CD4-positive, alpha-beta T cell treated with Interleukin-21 for 1 hour (primary cell): Measurements from ENCODE around the gene CTAG2.
"Not testable (repeated sequence)": the region's sequence is repeated elsewhere in the genome, so short reads cannot be mapped to it uniquely, and the experiment has no call there.

ENCODE experiments used
- DNase-seq: peaks from one replicate; pipeline ENCODE4 v3.0.0-alpha.2; 2020

CTAG2 gene

DNA sequence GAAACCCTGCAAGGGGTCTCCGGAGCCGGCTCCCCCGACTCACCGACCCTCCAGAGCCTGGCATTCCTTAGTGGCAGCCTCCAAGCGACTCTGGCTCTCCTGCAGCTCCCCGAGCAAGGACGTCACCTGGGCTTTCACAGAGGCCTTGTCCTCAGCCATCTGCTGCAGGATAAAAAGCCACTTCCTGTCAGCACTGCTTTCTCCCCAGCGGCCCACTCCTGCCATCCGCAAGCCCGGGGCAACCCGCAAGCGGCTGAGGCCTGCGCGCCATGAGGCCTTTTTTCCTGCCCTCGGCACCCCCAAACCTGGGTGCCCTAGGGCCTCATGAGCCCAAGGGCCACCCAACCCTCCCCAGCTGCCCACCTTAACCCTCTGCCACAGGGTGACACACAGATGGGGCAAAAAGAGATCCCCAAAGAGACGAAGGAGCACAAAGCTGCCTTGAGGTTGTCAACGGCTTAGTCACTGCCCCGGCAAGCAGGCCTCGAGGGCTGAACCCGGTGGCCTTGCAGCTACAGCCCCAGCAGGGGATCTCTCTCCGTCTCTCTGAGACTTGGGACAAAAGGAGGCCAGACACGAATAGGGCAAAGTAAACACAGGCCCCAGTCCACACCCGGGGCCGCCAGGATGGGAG is 7.5 kb downstream of the CTAG2 start:
- not testable (repeated sequence) for DNase-seq

DNA sequence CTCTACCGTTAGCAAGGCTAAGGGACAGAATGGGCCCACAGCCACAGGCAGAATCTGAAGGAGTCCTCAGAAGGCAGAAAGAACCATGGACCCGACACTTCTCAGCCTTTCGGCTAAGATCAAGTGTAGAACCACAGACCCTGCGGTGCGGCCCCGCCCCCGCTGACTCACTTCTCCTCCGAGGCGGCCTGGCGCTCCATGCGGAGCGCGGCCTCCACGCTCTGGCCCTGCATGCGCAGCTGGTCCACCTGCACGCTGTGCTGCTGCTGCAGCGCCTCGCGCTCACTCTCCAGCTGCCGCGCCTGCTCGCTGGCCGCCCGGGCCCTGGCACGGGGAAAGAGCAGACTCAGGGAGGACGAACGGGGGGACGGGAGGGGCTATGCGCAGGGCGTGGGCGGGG is 9.7 kb downstream of the CTAG2 start:
- DNase-seq: not testable (repeated sequence)

DNA sequence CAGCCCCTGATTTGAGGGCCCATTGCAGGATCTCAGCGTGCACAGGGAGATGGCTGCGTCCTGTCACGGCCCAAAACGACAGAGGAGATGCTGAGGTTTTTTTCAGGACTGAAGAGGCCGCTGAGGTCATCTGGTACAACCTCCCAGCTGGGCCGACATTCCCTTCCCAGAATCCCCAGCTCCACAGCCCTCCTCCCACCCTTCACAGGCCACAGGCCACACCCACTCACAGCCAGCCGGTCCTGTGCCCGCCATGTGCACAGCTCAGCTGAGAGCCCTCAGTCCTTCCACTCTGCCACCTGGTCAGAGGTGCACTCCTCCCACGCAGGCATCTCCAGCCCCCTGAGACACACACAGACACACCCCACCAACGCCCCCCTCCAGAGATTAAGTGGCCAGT is 11.6 kb downstream of the CTAG2 start:
- DNase-seq: not testable (repeated sequence)

DNA sequence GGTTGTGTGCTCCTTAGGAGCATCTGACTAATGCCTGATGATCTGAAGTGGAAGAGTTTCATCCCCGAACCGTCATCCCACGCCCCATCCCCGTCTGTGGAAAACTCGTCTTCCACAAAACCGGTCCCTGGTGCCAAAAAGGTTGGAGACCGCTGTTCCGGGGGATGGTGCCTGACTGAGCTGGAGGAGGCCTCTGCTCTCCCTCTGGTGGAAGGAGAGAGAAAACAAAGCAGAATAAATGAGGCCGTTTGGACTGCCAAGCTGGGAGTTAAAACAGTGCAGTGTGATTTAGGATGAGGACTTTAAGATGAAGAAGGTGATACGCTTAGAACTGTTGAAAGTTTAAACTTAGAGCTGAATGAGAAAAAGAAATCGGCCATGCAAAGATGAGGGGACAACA is 19.7 kb downstream of the CTAG2 start:
- DNase-seq: not testable (repeated sequence)

DNA sequence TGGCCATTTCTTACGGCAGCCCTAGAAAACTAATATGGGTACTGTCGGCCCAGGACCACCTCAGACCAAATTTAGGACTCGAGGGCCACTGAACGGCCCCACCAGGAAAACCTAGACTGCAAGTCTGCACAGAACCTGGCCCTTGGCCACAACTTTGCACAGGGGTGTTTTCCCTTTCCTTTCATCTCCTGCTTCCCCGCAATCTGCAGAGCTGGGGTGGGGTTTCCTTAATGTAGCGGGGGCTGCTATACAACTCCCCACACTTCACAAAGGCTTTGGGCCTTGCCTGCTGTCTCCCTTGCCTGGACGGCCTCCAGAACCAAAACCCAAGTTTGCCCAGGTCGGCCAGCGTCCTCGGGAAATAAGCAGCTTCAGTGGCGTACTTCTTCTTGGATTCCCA is 22.4 kb downstream of the CTAG2 start:
- not testable (repeated sequence) for DNase-seq

DNA sequence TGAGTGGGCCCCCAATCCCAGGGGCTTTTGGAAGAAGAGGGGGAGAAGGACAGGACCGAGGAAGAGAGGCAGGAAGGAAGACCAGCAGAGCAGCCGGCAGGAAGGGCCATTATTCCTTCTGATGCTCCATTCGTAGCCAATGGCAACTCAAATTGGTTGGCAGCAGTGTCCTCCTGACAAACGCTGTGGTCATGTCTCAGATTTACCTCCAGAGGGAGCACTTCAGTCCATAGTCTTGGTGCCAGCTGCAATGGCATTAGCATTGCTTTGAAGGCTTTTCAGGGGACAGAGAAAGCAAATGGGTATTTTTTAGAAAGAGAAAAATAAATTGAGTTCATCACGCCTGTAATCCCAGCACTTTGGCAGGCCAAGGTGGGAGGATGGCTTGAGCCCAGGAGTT is 24.4 kb downstream of the CTAG2 start:
- not testable (repeated sequence) for DNase-seq

DNA sequence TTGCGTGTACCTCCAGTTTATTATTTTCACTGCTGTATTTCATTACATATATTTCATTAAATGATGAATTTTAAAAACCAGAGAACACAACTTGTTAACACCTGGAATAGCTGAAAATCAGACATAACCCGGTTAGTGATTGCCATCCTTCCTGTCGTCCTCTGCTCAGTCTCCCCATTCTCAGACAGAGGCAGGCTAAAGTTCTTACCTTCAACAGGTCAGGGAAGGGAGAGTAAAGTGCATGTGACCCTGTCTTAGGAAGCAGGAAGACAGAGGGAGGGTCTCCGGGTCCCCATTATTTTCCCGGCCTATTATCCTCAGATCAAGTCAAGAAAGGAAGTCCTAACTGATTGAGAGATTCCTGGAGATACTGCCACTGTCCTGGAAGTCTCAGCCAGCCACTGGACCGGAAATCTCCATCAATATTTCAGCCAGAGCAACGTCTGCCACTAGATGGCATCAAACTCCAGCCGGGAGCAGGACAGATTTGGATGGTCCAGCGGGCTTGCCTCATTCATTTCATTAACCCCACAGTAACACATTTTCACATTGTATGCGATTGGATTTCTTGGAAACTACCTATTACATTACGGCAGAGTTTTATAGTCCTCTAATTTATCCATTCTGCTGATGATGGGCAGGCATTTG is 32.5 kb downstream of the CTAG2 start:
- DNase-seq: not testable (repeated sequence)

DNA sequence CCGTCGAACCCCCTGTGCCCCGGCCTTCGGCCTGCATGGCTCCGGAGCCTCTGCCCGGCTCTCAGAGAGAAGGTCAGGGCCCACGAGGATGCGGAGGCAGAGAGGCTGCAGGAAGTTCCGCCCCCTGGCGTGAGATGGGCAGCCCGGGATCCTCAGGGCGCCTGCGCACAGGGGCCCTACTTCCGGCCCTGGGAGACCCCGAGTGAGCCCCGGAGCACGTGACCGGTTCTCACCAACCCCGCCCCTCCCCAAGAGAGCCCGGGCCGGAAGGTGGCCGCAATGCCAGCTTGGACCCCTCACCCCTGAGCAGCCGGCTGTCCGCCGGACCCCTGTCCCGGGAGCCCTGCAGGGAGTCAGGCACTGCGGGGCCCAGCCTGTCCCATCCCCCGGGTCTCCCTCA is 34.2 kb downstream of the CTAG2 start, which contains the start of gene CTAG1B:
Gene CTAG1B (minus strand): TSS at position 101 of the 400 bp plus-strand sequence. CDS start 64 bp downstream, at position 37.
- DNase-seq: not testable (repeated sequence)

DNA sequence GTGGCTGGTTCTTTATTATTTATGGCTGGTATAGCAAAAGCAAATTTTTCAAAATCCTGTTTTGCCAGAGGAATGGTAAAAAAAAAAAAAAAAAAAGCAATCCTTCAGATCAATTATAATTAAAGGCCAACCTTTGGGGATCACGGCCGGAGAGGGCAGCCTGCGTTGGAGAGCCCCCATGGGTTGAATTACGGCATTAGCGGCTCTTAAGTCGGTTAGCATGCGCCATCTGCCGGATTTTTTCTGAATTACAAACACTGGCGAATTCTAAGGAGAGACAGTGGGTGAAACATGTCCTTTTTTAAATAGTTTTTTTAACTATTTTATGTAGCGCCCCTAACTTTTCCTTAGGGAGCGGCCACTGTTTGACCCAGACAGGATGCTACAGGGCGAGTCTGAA is 39.8 kb downstream of the CTAG2 start:
- not testable (repeated sequence) for DNase-seq

DNA sequence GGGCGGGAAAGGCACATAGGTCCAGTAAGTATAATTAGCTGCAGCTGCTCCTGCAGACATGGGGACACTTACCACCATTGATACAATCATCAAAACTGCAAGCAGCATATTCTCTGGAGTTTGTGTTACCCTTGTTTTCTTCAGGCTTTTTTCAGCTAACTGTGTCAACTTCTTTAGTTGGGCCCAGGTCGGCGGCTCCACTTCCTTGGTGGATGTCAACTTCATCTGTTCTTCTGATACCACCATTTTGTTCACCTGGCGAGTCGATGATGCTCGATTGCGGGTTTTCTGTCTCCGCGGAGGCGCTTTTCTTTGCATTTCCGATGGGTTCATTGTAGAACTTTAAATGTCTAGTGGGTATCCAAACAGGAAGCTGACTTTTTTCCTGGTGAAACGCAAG is 42.2 kb downstream of the CTAG2 start:
- not testable (repeated sequence) for DNase-seq

DNA sequence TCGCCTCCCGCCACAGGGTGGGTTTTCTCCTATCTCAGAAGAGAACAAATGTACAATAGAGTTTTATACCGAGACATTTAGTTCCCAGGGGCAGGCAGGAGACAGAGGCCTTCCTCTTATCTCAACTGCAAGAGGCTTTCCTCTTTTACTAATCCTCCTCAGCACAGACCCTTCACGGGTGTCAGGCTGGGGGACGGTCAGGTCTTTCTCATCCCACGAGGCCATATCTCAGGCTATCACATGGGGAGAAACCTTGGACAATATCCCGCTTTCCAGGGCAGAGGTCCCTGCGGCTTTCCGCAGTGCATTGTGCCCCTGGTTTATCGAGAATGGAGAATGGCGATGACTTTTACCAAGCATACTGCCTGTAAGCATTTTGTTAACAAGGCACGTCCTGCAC is 44.6 kb downstream of the CTAG2 start:
- not testable (repeated sequence) for DNase-seq

DNA sequence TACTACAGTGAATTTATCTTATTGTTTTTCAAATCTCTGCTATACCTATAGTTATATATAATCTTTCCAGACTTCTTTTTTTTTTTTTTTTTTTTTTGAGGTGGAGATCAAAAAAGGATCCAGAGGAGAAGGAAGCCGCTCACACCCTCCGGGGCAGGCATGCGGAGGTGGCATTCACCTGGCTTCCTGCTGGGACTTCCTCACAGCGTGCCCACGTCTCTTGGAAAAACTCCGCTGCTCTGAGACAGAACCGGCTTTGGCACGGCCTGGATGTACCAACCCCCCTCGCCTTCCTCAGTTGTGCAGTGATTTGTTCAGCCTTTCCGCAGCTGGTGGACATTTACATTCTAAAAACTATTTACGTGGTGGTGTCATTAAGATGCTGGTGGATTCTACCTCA is 45.4 kb downstream of the CTAG2 start:
- DNase-seq: not testable (repeated sequence)

DNA sequence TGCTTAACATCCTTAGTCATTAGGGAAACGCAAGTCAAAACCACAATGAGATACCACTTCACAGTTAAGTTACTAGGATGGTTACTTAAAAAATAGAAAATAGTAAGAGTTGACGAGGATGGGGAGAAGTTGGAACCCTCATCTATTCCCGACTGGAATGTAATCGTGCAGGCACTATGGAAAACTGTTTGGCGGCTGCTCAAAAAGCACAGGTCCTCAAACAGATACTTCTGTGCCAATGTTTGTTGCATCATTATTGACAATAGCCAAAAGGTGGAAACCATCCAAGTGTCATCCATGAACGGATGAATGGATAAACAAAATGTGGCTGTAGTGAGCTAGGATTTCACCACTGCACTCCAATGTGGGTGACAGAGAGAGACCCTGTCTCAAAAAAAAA is 46.0 kb downstream of the CTAG2 start:
- no peak for DNase-seq

DNA sequence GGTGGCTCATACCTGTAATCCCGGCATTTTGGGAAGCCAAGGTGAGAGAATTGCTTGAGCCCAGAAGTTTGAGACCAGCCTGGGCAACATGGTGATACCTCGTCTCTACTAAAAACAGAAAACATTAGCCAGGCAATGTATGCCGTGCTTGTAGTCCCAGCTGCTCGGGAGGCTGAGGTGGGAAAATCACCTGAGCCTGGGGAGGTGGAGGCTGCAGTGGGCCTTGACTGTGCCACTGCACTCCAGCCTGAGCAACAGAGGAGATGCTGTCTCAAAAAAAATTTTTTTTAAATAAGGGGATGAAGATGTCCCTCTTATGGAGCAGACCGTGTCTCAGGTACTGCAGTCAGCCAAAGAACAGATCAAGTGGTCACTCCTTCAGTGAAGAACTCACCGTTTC is 47.8 kb downstream of the CTAG2 start:
- DNase-seq: no peak

DNA sequence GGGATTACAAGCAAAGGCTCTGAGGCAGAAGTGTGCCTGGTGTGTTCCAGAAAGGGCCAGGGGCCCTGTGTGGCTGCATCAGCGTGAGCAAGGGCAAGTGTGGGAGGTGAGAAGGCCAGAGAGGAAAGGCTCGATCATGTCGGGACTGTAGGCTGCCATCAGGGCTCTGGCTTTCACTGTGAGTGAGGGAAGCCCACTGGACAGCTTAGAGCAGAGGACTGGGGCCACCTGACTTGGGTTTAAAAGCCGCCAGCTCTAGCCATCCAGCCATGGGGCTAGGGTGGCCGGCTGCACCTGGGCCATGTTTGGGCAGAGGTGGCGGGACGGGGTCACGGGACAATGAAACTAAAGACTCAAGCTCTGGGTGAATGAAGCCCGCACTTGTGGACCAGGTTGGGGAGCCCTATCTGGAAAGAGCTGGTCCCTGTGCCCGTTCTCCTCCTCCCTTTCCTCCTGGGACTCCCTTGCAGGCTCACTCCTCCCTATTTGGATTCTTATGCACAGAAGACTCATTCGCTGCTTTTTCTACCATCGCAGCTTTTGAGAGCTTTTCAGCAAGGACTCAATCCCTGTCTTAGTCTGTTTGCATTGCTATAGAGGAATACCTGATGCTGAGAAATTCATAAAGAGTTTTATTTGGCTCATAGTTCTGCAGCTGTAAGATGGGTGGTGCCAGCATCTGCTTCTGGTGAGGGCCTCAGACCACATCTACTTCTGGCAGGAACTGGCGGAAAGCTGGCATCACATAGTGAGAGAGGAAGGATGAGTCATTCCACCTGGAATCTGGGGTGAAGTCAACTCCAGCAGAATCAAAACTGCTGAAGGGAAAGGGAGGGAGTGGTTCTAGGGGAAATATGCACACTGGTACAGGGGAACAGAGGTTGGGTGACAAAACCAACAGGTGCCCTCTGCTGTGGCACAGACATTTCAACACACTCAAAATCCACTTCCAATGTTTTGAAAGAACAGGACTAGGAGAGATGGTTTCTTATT is 49.6 kb downstream of the CTAG2 start:
- no peak for DNase-seq

DNA sequence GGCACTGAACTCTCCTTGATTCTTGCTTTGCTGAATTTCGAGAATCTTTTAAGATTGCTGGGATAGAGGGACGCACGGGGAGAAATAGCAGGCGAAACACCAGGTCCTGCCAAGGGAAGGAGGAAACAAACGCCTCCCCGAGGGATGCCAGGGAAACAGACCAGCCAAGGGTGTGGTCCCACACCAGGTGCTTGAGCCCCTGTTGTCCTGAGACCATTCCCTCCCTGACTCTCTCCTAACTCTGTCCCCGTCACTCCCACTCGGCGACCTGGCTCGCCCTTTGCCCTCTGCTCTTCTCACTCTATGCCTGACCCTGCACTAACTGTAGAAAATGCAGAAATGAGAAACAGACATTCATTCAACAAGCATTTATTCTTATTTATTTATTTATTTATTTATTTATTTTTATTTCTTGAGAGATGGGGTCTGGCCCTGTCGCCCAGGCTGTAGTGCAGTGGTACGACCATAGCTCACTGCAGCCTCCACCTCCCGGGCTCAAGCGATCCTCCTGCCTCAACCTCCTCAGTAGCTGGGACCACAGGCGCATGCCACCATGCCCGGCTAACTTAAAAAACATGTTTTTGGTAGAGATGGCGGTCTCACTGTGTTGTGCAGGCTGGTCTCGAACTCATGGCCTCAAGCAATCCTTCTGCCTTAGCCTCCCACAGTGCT is 50.5 kb downstream of the CTAG2 start:
- DNase-seq: no peak

DNA sequence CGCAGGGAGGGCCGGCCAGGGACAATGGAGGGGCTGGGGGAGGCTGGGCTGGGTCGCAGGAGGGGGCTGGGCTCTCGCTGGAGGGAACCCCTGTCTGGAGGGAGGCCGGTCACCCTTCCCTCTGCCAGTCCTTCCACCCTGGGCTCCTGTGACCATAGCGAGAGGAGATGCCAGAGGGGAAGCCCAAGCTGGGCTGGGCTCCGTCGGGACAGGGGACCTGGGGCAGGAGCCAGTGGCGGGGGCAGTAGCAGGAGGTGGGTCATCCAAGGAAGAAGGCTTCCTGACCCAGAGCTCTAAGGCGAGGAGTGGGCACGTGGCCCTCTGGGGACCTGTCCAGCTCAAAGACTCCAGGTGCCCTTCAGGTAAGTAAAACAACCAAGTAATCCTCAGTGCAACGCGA is 51.2 kb downstream of the CTAG2 start:
- DNase-seq: no peak
